Measurements from ENCODE around the gene BTBD9.

DNA sequence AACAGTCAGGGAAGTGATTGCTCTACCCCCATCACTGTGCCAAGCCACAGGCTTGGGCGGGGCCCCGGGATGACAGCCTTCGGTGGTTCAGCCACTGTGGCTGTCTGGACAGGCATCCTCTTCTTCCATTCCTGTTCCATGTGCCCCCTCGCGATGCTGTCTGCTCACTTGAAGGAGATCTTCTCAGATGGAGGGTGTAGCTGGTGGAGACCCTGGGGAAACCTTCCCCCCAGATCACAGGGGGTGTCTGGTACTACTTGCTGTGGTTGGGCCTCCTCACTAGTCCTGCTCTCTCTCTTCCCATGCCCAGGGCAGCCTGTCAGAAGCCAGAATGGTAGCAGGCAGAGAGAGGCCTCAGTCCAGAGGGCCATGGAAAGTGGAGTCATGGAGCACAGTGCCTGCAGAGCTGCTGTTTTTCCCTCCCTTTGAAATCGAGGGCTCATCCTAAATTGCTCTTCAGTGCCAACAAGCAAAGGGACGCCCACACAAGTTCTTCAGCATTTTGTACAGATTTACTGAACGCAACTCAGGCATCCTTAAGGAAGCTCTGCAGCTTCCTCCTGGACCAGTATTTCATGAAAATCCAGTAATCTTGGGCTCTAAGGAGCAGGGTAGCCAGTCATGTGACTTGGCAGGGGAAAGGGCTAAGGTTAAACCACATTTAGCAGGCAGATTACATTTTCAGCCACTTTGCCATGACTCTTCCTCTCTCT, 493.6 kb downstream of the BTBD9 start:
- TF ChIP-seq, protein P1, sequence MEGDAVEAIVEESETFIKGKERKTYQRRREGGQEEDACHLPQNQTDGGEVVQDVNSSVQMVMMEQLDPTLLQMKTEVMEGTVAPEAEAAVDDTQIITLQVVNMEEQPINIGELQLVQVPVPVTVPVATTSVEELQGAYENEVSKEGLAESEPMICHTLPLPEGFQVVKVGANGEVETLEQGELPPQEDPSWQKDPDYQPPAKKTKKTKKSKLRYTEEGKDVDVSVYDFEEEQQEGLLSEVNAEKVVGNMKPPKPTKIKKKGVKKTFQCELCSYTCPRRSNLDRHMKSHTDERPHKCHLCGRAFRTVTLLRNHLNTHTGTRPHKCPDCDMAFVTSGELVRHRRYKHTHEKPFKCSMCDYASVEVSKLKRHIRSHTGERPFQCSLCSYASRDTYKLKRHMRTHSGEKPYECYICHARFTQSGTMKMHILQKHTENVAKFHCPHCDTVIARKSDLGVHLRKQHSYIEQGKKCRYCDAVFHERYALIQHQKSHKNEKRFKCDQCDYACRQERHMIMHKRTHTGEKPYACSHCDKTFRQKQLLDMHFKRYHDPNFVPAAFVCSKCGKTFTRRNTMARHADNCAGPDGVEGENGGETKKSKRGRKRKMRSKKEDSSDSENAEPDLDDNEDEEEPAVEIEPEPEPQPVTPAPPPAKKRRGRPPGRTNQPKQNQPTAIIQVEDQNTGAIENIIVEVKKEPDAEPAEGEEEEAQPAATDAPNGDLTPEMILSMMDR (IDR thresholded peaks at IDR 0.05; ENCODE audit: poor library complexity) = no peak
- TF ChIP-seq EZH2 (IDR thresholded peaks at IDR 0.05; ENCODE audit: borderline replicate concordance) = no peak
- no peak for TF ChIP-seq EZH2phosphoT487 (IDR thresholded peaks at IDR 0.05; ENCODE audit: low read depth, severe bottlenecking, unreplicated experiment)

All from hepatocyte (in vitro differentiated cells).